SKM-1 treated with dmso at 0.1 percent for 144 hours (cell line): Measurements from ENCODE around the gene JADE2.

ENCODE experiments used
- DNase-seq: peaks from one replicate; lab custom pipeline; 2025; ENCODE audit not compliant: unreplicated experiment; lab: John Stamatoyannopoulos, UW

JADE2 gene

GRCh38 chr5:134626369-134627014 is 101.0 kb downstream of the JADE2 start:
- no peak for DNase-seq
